Activated T-helper 1 cell treated with anti-CD3 and anti-CD28 coated beads, Interleukin-12 subunit alpha, Interleukin-12 subunit beta, Interleukin-2, Interleukin-4 antibody, amounts not matched to agents 30 ng/mL and 10 ng/mL and 1 ng/mL, durations not matched to agents 14 hours and 24 hours and 36 hours (primary cell): ENCODE measurements around the gene NECTIN4. TPM values are rescaled to one million over a fixed set of nuclear protein-coding genes. Genes with fewer than 3 reads are reported as not detected.

ENCODE experiments used
- DNase-seq: peaks from one replicate; pipeline ENCODE4 v3.0.0; 2021; ENCODE audit warnings: low spot score
- H3K27ac Mint-ChIP-seq: one replicate; pipeline ENCODE4 v1.8.0; 2021; ENCODE audit warnings: mild to moderate bottlenecking, mixed read lengths
- H3K27me3 Mint-ChIP-seq: one replicate; pipeline ENCODE4 v1.8.0; 2022; ENCODE audit warnings: mild to moderate bottlenecking, moderate library complexity, mixed read lengths; ENCODE audit not compliant: insufficient read depth
- H3K36me3 Mint-ChIP-seq: one replicate; pipeline ENCODE4 v1.8.0; 2021; ENCODE audit warnings: low read depth, mixed read lengths
- H3K4me1 Mint-ChIP-seq: one replicate; pipeline ENCODE4 v1.8.0; 2021; ENCODE audit warnings: low read depth, mixed read lengths
- H3K4me3 Mint-ChIP-seq: one replicate; pipeline ENCODE4 v1.8.0; 2021; ENCODE audit warnings: mild to moderate bottlenecking, moderate library complexity, mixed read lengths
- H3K9me3 Mint-ChIP-seq: one replicate; pipeline ENCODE4 v1.8.0; 2021; ENCODE audit warnings: mixed read lengths
- intact Hi-C: fragments of 100-400 bp; cut with micrococcal nuclease; formaldehyde crosslinking; loops from one replicate; pipeline ENCODE4 v1.15.1; 2024
- total RNA-seq: library from RNA; stranded (reverse); gene quantifications from 2 replicates; pipeline ENCODE4 v1.2.3, GENCODE V29; 2022

The NECTIN4 gene
- total RNA-seq, 1 donor from 2014 or later = not detected

DNA sequence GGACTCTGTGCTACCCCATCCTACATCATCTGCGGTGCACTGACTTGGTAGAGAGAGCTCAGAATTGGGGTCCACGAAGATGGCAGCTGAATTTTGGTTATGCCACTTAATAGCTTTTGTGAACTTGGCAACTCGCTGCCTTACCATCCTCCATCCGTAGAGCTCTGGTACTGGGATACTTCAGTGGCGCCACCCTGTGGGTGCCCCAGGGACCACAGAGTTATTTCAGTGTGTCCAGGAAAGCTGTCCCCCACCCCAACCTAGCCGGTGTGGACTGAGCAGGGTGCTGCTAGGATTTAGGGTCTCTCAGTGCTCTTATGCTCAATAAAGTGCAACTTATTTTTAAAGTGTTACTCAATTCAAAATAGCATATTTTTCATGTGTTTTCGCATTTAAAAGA, 34.6 kb downstream of the NECTIN4 start:
- no peaks in the 10 kb centered on the region for H3K27me3 Mint-ChIP-seq
- H3K4me1 Mint-ChIP-seq = peaks cover 26% of the 10 kb centered on the region
- no peak for DNase-seq
- H3K27ac Mint-ChIP-seq = no peak overlapping the region
- no peaks in the 10 kb centered on the region for H3K9me3 Mint-ChIP-seq
- H3K4me3 Mint-ChIP-seq = no peak overlapping the region
- H3K36me3 Mint-ChIP-seq = peaks cover 46% of the 10 kb centered on the region
- intact Hi-C loops = no loop called here

DNA sequence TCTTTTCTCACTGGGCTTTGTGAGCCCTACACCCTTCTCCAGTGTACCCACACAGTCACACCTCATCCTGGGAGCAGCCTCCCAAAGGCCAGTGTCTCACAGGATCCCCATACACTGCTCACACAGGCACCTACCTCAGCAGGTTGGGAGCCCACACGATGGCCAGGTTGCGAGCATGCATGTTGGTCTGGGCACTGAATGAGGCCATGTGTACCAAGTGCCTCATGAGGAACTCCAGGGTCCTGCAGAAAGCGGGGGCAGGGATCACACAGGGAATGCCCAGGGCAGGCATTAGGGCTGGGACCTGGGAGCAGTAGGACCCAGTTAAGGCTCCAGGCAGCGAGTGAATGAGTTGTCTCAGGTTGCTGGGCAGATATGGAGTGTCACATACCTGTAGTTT, 35.1 kb downstream of the NECTIN4 start:
- H3K4me1 Mint-ChIP-seq = peaks cover 20% of the 10 kb centered on the region
- H3K27ac Mint-ChIP-seq = no peak overlapping the region
- no peaks in the 10 kb centered on the region for H3K9me3 Mint-ChIP-seq
- intact Hi-C loops = no loop called here
- no peaks in the 10 kb centered on the region for H3K27me3 Mint-ChIP-seq
- DNase-seq = no peak
- peaks cover 42% of the 10 kb centered on the region for H3K36me3 Mint-ChIP-seq
- no peak overlapping the region for H3K4me3 Mint-ChIP-seq

DNA sequence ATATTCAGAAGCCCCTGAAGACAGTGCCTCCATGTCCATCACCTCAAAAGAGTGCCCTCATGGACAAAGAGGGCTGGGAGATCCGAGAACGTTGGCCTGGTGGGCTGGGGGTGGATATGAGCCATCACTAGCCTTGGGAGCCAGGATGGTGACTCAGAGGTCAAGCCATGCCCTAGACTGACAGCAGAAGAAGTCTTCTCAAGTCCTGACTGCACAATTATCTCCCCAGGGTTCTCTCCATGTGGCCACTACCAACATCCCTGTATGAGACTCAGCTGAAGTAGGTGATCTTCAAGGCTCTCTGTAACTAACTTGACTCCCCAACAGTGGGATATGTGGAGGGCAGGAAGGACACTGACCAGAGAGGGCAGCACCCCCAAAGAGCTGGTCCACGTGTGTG, 36.5 kb downstream of the NECTIN4 start:
- no peak for DNase-seq
- Mint-ChIP-seq H3K4me3 (no peak overlapping the region), H3K27ac (no peak overlapping the region), H3K4me1 (peaks cover 28% of the 10 kb centered on the region), H3K9me3 (no peaks in the 10 kb centered on the region), H3K36me3 (peaks cover 50% of the 10 kb centered on the region), H3K27me3 (no peaks in the 10 kb centered on the region)
- intact Hi-C loops = no loop called here

DNA sequence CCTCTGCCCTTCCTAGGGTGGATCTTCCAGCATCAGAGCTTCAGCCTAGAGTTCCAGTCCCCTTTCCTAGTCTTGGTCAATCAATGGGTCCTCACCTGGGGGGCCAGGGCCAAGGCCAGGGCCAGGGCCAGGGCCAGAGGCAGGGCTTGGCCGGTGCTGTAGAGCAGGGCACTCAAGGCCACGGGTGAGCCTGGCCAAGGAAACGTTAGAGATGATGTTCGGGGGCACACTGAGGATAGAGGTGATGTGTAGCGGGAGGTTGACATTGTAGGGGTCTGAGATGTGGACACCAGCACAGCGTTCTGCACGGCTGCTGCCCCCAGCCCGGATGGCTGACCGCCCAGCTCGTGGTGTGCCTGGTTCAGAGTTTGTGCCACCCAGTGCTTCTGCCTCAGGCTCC, 38.1 kb downstream of the NECTIN4 start:
- intact Hi-C loops = no loop called here
- H3K27ac Mint-ChIP-seq = no peak overlapping the region

DNA sequence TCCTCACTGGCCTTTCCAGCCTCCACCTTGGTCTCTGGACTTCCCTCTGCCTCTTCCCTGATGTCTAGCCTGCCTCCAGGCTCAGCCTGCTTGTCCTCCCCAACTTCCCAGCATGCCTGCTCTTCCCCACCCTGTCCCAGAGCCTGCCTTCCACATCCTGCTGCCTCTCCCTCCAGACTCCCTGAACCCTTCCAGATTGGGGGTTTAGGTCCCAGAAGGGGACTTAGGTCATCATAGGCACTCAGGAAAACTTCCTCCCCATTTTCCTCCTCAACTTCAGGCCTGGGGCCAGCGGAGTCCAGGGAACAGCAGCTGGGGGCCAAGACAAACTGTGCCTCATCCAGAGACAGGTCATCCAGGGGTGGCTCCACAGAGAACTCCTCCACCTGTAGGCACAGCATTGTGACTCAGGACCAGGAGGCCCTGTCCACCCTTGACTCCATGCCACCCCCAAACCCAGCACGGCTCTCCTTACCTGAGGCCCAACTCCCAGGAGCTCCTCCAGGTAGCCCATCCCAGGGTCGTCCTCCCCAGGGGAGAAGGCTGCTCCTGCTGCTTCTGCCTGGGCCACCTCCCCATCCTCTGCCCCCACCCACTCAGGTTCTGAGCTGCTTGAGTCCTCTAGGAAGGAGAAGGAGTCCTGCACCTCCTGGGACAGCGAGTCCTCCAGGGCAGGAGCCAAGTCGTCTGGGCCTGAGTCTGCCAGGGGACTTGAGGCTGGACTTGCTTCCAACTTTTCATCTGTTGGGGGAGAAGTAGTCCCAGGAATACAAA, 40.2 kb downstream of the NECTIN4 start:
- Mint-ChIP-seq H3K27ac (peak overlapping the region; percentile 74), H3K4me1 (peaks cover 46% of the 10 kb centered on the region), H3K9me3 (peaks cover 4% of the 10 kb centered on the region), H3K4me3 (no peak overlapping the region), H3K36me3 (peaks cover 47% of the 10 kb centered on the region), H3K27me3 (no peaks in the 10 kb centered on the region)
- DNase-seq = no peak
- intact Hi-C loops = loop anchor here (10.0 kb wide), 1 partner anchor 1124 kb away; the partner anchor contains the start of gene TAGLN2

More for the DNA sequence above, 38.1 kb downstream of the NECTIN4 start:
- Mint-ChIP-seq H3K9me3 (peaks cover 4% of the 10 kb centered on the region), H3K4me3 (no peak overlapping the region), H3K4me1 (peaks cover 38% of the 10 kb centered on the region), H3K27me3 (no peaks in the 10 kb centered on the region), H3K36me3 (peaks cover 47% of the 10 kb centered on the region)
- no peak for DNase-seq

DNA sequence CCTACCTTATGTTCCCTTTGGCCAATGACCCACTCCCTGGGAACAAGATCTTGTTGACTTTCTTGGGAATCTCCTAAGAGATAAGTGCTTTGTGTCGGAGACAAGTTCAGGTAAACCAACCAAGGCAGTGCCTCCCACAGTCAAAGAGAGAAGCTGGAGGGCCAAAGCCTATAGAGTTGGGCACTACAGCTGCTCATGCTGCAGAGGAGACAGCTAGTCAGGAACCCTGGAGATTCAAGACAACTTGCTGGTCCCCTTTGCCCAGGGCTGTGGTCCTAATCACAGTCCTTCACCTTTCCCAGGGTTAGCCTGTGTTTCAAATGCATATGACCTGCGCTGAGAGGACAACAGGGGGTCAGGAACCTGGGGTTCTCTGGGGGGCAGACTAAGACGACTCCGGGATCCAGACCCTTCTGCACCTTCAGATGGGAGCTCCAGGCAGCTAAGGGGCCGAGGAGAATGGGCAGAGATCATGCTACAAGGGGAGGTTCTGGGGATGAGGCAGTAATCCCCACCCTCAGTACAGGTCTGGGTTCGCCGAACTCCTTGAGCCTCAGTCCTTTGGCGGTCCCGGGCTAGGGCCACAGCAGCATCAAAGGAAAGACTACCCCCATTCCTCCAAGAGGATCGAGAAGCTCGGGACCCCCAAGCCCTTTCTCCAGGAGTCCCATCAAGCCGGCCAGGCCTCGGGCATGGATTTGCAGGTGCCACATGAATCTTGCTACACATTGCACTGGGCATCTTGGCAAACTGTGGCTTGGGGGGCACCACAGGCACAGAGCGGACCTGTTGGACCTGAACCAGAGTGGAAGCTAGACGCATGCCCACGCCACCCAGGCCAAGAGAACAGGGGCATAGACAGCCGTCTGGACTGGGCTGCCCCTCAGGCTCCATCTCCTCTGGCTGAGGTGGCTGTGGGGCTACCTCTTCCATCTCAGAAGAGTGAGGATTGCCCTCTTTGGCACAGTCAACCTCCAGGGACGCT, 41.6 kb downstream of the NECTIN4 start:
- H3K9me3 Mint-ChIP-seq = peaks cover 4% of the 10 kb centered on the region
- intact Hi-C loops = loop anchor here (10.0 kb wide), 1 partner anchor 1123 kb away; the partner anchor contains the start of gene TAGLN2
- no peaks in the 10 kb centered on the region for H3K27me3 Mint-ChIP-seq
- peaks cover 48% of the 10 kb centered on the region for H3K4me1 Mint-ChIP-seq
- H3K27ac Mint-ChIP-seq = peak overlapping the region; percentile 96
- H3K4me3 Mint-ChIP-seq = no peak overlapping the region
- peaks cover 39% of the 10 kb centered on the region for H3K36me3 Mint-ChIP-seq
- DNase-seq = no peak

DNA sequence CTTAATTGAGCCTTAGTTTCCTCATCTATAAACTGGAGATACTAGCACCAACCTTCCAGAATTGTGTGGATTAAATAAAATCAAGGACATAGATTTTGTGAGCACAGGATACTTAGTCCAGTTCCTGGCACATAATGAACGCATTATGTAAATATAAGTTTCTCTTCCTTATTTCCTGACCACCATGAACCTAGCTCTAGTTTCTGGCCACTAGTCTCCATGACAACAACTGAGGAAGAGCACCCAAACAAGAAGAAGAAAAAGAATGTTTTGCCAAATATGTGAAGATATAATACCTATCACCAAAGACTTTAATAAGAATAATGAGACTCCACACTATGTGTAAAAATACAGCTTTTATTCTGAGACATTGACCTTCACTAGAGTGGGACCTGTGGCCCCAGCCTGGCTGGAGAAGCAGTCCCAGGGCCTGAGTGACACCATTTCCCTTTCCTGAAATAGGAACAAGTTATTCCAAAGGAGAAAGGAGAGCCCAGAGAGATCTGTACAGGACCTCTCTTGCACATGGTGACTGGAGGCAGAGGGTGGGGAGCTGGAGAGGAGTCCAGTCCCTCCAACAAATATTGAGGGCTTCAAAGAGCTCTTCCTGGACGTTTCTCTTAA, 42.6 kb downstream of the NECTIN4 start:
- intact Hi-C loops = loop anchor here (1.0 to 10.0 kb wide), 5 partner anchors 8 to 1122 kb away; partner anchors contain the start of genes DEDD, PPOX, TAGLN2 and TSTD1
- H3K4me1 Mint-ChIP-seq = peaks cover 50% of the 10 kb centered on the region
- no peak for DNase-seq
- peaks cover 4% of the 10 kb centered on the region for H3K9me3 Mint-ChIP-seq
- H3K27me3 Mint-ChIP-seq = no peaks in the 10 kb centered on the region
- peak overlapping the region; percentile 96 for H3K27ac Mint-ChIP-seq
- H3K4me3 Mint-ChIP-seq = peak overlapping the region; percentile 94
- H3K36me3 Mint-ChIP-seq = peaks cover 38% of the 10 kb centered on the region

DNA sequence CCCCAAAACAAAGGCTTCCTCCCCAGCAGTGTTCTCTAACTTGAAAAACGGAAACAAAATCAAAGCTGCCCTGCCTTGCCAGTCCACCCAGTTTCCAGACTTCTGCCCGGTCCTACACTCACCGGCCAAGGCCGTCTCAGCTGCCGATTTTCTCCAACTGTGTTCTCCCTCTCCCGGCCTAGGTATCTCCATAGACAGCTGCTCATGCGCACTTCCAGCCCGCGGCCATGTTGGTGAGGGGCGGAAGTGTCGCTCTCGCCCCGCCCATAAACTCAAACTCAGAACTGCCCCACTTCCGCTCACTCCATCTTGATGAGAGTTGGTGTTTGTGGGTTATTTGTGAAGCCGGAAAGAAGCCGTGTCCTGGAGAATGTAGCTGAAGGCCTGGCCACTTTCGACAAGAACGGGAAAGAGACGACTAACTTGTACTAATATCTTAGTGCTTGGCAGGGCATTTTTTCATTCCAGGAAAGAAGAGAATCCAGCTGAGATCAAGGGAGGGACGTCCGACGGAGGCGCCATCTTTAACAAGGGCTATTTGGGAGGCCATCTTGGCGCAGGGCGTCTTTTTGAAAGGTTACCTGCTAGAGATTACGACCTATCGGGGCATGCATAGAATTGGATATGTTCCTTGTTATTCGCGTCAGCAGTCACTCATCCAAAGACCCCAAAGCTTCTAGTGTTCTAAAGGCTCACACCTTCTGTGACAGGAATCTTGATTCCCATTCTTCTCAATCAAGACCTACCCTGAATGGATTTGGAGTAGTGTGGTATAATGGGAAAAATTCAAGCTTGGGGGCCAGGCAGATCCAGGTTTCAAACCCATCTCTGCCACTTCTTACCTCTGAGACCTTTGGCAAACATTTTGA, 43.4 kb downstream of the NECTIN4 start, which contains the start of gene USF1:
USF1 (minus strand) TSS at position 242 of the 869 bp plus-strand sequence. CDS start 2,702 bp downstream, outside the sequence.
- Mint-ChIP-seq H3K9me3 (peaks cover 4% of the 10 kb centered on the region), H3K4me1 (peaks cover 55% of the 10 kb centered on the region), H3K36me3 (peaks cover 40% of the 10 kb centered on the region), H3K4me3 (peak within 1 kb of the TSS; percentile 94), H3K27ac (peak within 1 kb of the TSS; percentile 97), H3K27me3 (no peaks in the 10 kb centered on the region)
- intact Hi-C loops = loop anchor here (1.0 to 10.0 kb wide), 9 partner anchors 8 to 1121 kb away; partner anchors contain the start of genes DEDD, PPOX, TAGLN2 and TSTD1
- DNase-seq = peak; percentile 92

DNA sequence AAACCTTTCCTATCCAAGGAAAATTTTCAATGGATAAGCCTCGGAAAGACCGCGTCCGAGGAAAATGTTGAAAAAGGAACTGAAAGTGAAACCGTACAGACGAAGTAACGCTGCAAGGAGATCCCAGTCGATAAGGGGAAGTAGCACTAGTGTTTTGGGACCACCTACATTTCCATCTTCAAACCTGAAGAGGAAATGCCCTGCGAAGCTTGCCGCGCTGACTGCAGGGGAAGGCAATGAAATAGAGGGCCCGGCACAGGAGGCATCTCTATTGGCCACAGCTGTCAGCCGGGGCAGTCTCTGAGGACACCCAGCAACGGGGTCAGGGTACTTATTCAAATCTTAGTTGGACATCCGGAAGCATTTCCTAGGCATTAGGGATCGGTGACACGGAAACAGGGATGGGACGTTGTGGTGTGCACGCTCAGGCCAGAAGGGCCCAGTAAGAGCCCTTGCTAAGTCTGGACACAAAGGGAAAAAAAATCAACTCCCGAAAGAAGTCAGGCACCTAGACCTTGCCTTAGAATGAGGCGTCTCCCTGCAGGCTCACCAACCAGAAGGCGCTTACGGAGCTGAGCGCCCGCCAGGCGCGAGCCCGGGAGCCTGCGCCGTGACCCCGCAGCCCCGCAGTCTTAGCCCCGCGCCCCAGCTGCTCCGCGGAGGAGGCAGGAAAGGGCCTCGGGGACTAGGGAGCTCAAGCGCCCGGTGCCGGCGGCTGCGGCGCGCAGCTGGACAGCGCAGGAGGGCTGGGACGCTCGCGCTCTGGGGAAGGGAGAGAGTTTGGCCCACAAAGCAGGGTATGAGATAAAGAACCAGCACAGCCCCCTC, 44.2 kb downstream of the NECTIN4 start:
- intact Hi-C loops = loop anchor here (1.0 to 10.0 kb wide), 5 partner anchors 52 to 1120 kb away; partner anchors contain the start of genes TAGLN2 and USP21
- Mint-ChIP-seq H3K36me3 (peaks cover 42% of the 10 kb centered on the region), H3K27me3 (no peaks in the 10 kb centered on the region), H3K9me3 (peaks cover 4% of the 10 kb centered on the region), H3K27ac (peak overlapping the region; percentile 97), H3K4me3 (peak overlapping the region; percentile 94), H3K4me1 (peaks cover 55% of the 10 kb centered on the region)
- peak; percentile 60 for DNase-seq

DNA sequence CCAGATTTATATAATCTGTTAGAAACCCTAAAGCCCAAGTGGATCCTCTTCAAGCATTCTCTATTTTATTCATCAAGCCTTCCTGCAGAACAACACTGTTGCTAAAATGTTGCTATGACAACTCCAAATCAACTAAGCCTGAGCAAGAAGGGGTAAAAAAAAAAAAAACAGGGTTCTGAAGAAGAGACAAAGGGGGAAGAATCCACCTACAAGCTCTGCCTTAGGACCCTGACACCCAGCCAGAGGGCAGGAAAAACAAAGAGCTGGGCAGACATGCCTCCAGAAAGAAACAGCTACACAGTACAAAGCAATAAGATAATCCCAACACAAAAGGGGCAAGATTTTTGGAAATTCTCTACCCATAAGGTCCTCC, 44.8 kb downstream of the NECTIN4 start:
- H3K27me3 Mint-ChIP-seq = no peaks in the 10 kb centered on the region
- H3K36me3 Mint-ChIP-seq = peaks cover 47% of the 10 kb centered on the region
- peak overlapping the region; percentile 97 for H3K27ac Mint-ChIP-seq
- intact Hi-C loops = loop anchor here (2.0 to 10.0 kb wide), 2 partner anchors 114 to 1120 kb away; partner anchors contain the start of genes TAGLN2 and USP21
- peak overlapping the region; percentile 94 for H3K4me3 Mint-ChIP-seq
- DNase-seq = no peak
- peaks cover 4% of the 10 kb centered on the region for H3K9me3 Mint-ChIP-seq
- H3K4me1 Mint-ChIP-seq = peaks cover 55% of the 10 kb centered on the region

DNA sequence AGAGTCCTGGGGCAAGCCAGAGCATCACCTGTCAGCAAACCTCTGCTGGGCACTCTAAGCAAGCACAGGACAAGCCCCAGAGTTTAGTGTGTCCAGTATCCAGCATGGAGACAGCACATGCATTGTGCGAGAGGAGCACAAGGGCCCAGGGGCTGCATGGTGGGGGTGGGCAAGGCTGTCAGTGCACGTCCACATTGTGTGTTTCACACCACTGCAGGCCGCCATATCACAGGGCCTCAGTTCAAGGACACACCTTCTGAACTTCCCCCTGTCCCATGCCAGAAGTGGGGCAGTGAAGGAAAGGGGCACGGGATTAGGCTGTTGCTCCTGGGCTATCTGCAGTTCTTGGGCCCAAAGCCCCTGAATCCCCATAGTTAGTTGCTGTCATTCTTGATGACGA, 49.8 kb downstream of the NECTIN4 start:
- Mint-ChIP-seq H3K27me3 (no peaks in the 10 kb centered on the region), H3K4me1 (peaks cover 48% of the 10 kb centered on the region), H3K36me3 (peaks cover 28% of the 10 kb centered on the region), H3K27ac (peak overlapping the region; percentile 90), H3K9me3 (no peaks in the 10 kb centered on the region), H3K4me3 (peak overlapping the region; percentile 82)
- intact Hi-C loops = loop anchor here (2.0 kb wide), 2 partner anchors 49 to 79 kb away; partner anchors contain the start of genes NIT1 and PFDN2
- no peak for DNase-seq
